ENCODE measurements around the gene MYMK. TPM values are rescaled to one million over a fixed set of nuclear protein-coding genes. Genes with fewer than 3 reads are reported as not detected.
A peak's percentile ranks its signal among the peaks of the same experiment; 100 is the strongest.

The MYMK gene, protein sequence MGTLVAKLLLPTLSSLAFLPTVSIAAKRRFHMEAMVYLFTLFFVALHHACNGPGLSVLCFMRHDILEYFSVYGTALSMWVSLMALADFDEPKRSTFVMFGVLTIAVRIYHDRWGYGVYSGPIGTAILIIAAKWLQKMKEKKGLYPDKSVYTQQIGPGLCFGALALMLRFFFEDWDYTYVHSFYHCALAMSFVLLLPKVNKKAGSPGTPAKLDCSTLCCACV
- total RNA-seq (not detected), polyA plus RNA-seq (not detected)

- Mint-ChIP-seq H3K27me3 (peaks cover 2 to 12% of the 10 kb centered on the region in 2 donors), H3K27ac (peak within 1 kb of the TSS in 1 of 7 donors; percentile 49), H3K36me3 (no peaks in the 10 kb centered on the region), H3K4me1 (peaks cover 0 to 6% (median 3%) of the 10 kb centered on the region in 4 donors), H3K4me3 (no peak within 1 kb of the TSS), H3K9me3 (no peaks in the 10 kb centered on the region)
- Histone ChIP-seq H3K9me3 (ENCODE audit: control insufficient read depth in 1 of 2, low read length in 2 of 2) (no peaks in the 10 kb centered on the region), H3K36me3 (ENCODE audit: insufficient read depth, low read length) (no peaks in the 10 kb centered on the region), H3K4me1 (ENCODE audit: insufficient read depth, low read length) (no peaks in the 10 kb centered on the region), H3K27ac (ENCODE audit: low read depth, low read length) (no peak within 1 kb of the TSS), H3K27me3 (ENCODE audit: insufficient read depth, low read length) (no peaks in the 10 kb centered on the region), H3K4me3 (ENCODE audit: low read length in 2 of 2) (no peak within 1 kb of the TSS)
- POLR2A ChIA-PET (ENCODE audit: partially characterized antibody): no interaction called here
- intact Hi-C loops (cut with micrococcal nuclease): no loop called here
- CTCF ChIA-PET (ENCODE audit: partially characterized antibody): no interaction called here
- DNase-seq: no peak
Measured at GRCh38 chr9:133524679-133525228, at the start of gene MYMK. Gene MYMK, minus strand, starts transcription at chr9:133524959. Its CDS starts 115 bp downstream, at chr9:133524844.

GRCh38 chr9:133573791-133574515 is 49.2 kb upstream of the MYMK start:
- intact Hi-C loops (cut with micrococcal nuclease): no loop called here
- Mint-ChIP-seq H3K27me3 (peaks cover 12 to 26% of the 10 kb centered on the region in 2 donors), H3K9me3 (no peaks in the 10 kb centered on the region), H3K36me3 (no peaks in the 10 kb centered on the region), H3K4me3 (no peak overlapping the region), H3K4me1 (peaks cover 0 to 7% (median under 1%) of the 10 kb centered on the region in 4 donors), H3K27ac (no peak overlapping the region)
- Histone ChIP-seq H3K36me3 (ENCODE audit: insufficient read depth, low read length) (no peaks in the 10 kb centered on the region), H3K9me3 (ENCODE audit: control insufficient read depth in 1 of 2, low read length in 2 of 2) (no peaks in the 10 kb centered on the region), H3K27me3 (ENCODE audit: insufficient read depth, low read length) (no peaks in the 10 kb centered on the region), H3K27ac (ENCODE audit: low read depth, low read length) (no peak overlapping the region), H3K4me1 (ENCODE audit: insufficient read depth, low read length) (no peaks in the 10 kb centered on the region), H3K4me3 (ENCODE audit: low read length in 2 of 2) (no peak overlapping the region)
- POLR2A ChIA-PET (ENCODE audit: partially characterized antibody): no interaction called here
- DNase-seq: no peak
- CTCF ChIA-PET (ENCODE audit: partially characterized antibody): no interaction called here

GRCh38 chr9:133572821-133573361 is 48.1 kb upstream of the MYMK start:
- H3K36me3 Mint-ChIP-seq: no peaks in the 10 kb centered on the region
- ChIA-PET CTCF (ENCODE audit: partially characterized antibody) (no interaction called here), POLR2A (ENCODE audit: partially characterized antibody) (no interaction called here)
- H3K4me3 Mint-ChIP-seq: no peak overlapping the region
- H3K9me3 Mint-ChIP-seq: no peaks in the 10 kb centered on the region
- H3K27ac ChIP-seq (ENCODE audit: low read depth, low read length): no peak overlapping the region
- H3K27me3 ChIP-seq (ENCODE audit: insufficient read depth, low read length): no peaks in the 10 kb centered on the region
- no peak for DNase-seq
- H3K27ac Mint-ChIP-seq: no peak overlapping the region
- no peaks in the 10 kb centered on the region for H3K4me1 ChIP-seq (ENCODE audit: insufficient read depth, low read length)
- H3K4me1 Mint-ChIP-seq: peaks cover 0 to 7% (median under 1%) of the 10 kb centered on the region in 4 donors
- no peaks in the 10 kb centered on the region for H3K36me3 ChIP-seq (ENCODE audit: insufficient read depth, low read length)
- peaks cover 10 to 21% of the 10 kb centered on the region in 2 donors for H3K27me3 Mint-ChIP-seq
- intact Hi-C loops (cut with micrococcal nuclease): no loop called here
- H3K4me3 ChIP-seq (ENCODE audit: low read length in 2 of 2): no peak overlapping the region
- H3K9me3 ChIP-seq (ENCODE audit: control insufficient read depth in 1 of 2, low read length in 2 of 2): no peaks in the 10 kb centered on the region

DNA sequence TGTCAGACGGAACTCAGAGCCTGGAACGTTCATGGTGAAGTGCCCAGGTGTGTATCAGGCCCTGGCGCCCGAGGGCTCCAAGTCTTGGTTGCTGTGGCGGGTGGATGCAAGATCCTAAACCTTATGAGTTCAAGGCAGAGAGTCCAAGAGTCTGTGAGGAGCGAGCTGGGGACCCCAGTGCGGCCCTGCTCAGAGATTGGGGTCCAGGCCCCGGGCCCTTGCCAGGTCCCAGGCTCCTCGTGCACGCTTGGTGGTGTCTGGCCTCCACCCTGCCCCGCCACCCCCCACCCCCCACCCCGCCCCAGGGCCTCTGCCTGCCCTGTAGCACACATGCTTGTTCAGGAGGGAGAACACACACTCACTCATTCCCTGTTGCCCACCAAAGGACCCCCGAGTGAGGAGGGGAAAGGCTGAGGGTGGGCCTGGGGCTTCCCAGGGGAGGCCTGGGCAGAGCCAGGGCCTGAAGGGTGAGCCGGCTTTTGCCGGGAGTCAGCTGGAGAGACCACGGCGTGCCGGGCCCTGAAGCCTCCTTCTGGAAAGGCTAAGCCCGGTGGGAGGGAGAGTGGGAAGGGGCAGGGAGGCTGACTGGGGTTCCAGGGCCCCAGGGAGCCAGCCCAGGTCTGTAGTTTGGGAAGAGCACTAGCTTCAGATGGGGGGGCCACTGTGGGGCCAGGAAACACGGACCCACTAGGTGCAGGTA is 47.3 kb upstream of the MYMK start:
- ChIA-PET POLR2A (ENCODE audit: partially characterized antibody) (no interaction called here), CTCF (ENCODE audit: partially characterized antibody) (no interaction called here)
- H3K27ac Mint-ChIP-seq: no peak overlapping the region
- H3K36me3 Mint-ChIP-seq: no peaks in the 10 kb centered on the region
- H3K4me3 Mint-ChIP-seq: no peak overlapping the region
- intact Hi-C loops (cut with micrococcal nuclease): no loop called here
- no peak for DNase-seq
- Histone ChIP-seq H3K27me3 (ENCODE audit: insufficient read depth, low read length) (no peaks in the 10 kb centered on the region), H3K27ac (ENCODE audit: low read depth, low read length) (no peak overlapping the region), H3K4me3 (ENCODE audit: low read length in 2 of 2) (no peak overlapping the region), H3K4me1 (ENCODE audit: insufficient read depth, low read length) (no peaks in the 10 kb centered on the region), H3K9me3 (ENCODE audit: control insufficient read depth in 1 of 2, low read length in 2 of 2) (no peaks in the 10 kb centered on the region), H3K36me3 (ENCODE audit: insufficient read depth, low read length) (no peaks in the 10 kb centered on the region)
- H3K27me3 Mint-ChIP-seq: peaks cover 6 to 20% of the 10 kb centered on the region in 2 donors
- peaks cover 0 to 7% (median under 1%) of the 10 kb centered on the region in 4 donors for H3K4me1 Mint-ChIP-seq
- H3K9me3 Mint-ChIP-seq: no peaks in the 10 kb centered on the region

DNA sequence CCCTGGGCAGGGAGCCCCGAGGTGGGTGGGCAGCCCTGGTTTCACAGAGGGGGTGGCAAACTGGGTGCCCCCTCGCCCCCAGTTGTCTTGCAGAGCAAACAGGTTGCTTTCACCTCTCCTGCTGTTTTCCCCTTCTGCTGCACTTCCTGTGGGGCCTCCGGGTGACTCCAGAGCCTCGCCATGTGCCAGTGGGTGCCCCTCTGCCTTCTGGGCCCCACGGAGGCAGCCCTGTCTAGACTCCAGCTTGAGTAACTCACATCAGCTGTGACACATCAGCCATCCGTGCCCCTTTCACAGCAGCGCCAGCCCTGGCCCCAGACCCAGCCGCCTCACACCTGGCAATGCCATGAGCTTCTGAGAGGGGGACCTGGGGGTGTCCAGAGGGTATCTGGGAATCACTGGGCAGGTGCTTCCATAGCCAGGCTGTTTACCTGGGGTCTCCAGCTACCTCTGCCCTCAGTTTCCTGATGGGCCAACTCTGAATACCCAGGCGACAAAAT is 46.7 kb upstream of the MYMK start:
- no peaks in the 10 kb centered on the region for H3K4me1 ChIP-seq (ENCODE audit: insufficient read depth, low read length)
- Mint-ChIP-seq H3K27ac (no peak overlapping the region), H3K4me1 (peaks cover 0 to under 1% (median under 1%) of the 10 kb centered on the region in 4 donors), H3K27me3 (peaks cover 6 to 14% of the 10 kb centered on the region in 2 donors), H3K36me3 (no peaks in the 10 kb centered on the region), H3K4me3 (no peak overlapping the region), H3K9me3 (no peaks in the 10 kb centered on the region)
- H3K27ac ChIP-seq (ENCODE audit: low read depth, low read length): no peak overlapping the region
- no peak for DNase-seq
- no peaks in the 10 kb centered on the region for H3K27me3 ChIP-seq (ENCODE audit: insufficient read depth, low read length)
- ChIA-PET CTCF (ENCODE audit: partially characterized antibody) (no interaction called here), POLR2A (ENCODE audit: partially characterized antibody) (no interaction called here)
- no peak overlapping the region for H3K4me3 ChIP-seq (ENCODE audit: low read length in 2 of 2)
- intact Hi-C loops (cut with micrococcal nuclease): no loop called here
- H3K36me3 ChIP-seq (ENCODE audit: insufficient read depth, low read length): no peaks in the 10 kb centered on the region
- no peaks in the 10 kb centered on the region for H3K9me3 ChIP-seq (ENCODE audit: control insufficient read depth in 1 of 2, low read length in 2 of 2)

GRCh38 chr9:133570691-133571080 is 45.9 kb upstream of the MYMK start:
- ChIA-PET CTCF (ENCODE audit: partially characterized antibody) (no interaction called here), POLR2A (ENCODE audit: partially characterized antibody) (no interaction called here)
- Mint-ChIP-seq H3K27me3 (peaks cover 2 to 9% of the 10 kb centered on the region in 2 donors), H3K4me3 (no peak overlapping the region), H3K4me1 (no peaks in the 10 kb centered on the region), H3K27ac (no peak overlapping the region), H3K36me3 (no peaks in the 10 kb centered on the region), H3K9me3 (no peaks in the 10 kb centered on the region)
- no peaks in the 10 kb centered on the region for H3K36me3 ChIP-seq (ENCODE audit: insufficient read depth, low read length)
- no peaks in the 10 kb centered on the region for H3K9me3 ChIP-seq (ENCODE audit: control insufficient read depth in 1 of 2, low read length in 2 of 2)
- H3K27ac ChIP-seq (ENCODE audit: low read depth, low read length): no peak overlapping the region
- no peak for DNase-seq
- H3K4me3 ChIP-seq (ENCODE audit: low read length in 2 of 2): no peak overlapping the region
- H3K4me1 ChIP-seq (ENCODE audit: insufficient read depth, low read length): no peaks in the 10 kb centered on the region
- intact Hi-C loops (cut with micrococcal nuclease): no loop called here
- H3K27me3 ChIP-seq (ENCODE audit: insufficient read depth, low read length): no peaks in the 10 kb centered on the region

All from CD4-positive, alpha-beta memory T cell (primary cell).